OCI-LY7 (cell line): ENCODE results near the gene DLGAP1. TPM values are rescaled to one million over a fixed set of nuclear protein-coding genes. Genes with fewer than 3 reads are reported as not detected.

Experiments
- BruUV-seq: library from RNA; stranded (reverse); fragments of 400-500 nt; replicated peaks from 2 replicates; lab custom pipeline; 2021; lab: Mats Ljungman, UMichigan
- CTCF ChIA-PET: fragments of 300-600 bp; sonication (Branson Sonifier 250); formaldehyde crosslinking; loops from one replicate; lab custom pipeline; 2022; ENCODE audit warnings: antibody characterized with exemption; ENCODE audit not compliant: unreplicated experiment; lab: Charles Lee
- POLR2A ChIA-PET: fragments of 300-600 bp; sonication (Branson Sonifier 250); formaldehyde crosslinking; loops from one replicate; lab custom pipeline; 2022; ENCODE audit warnings: antibody characterized with exemption; lab: Charles Lee
- DNase-seq: peaks from one replicate; pipeline ENCODE4 v3.0.0-alpha.2; 2015; ENCODE audit warnings: low spot score
- H2AFZ ChIP-seq: fragments of 200-600 bp; sonication (generic), shearing (Covaris generic); 2 replicates; pipeline ENCODE4 v1.6.1; 2014; ENCODE audit warnings: mild to moderate bottlenecking, antibody characterized with exemption, low read length, moderate library complexity
- H3K27ac ChIP-seq: fragments of 200-600 bp; sonication (generic); 2 replicates; pipeline ENCODE4 v1.5.1; 2014; ENCODE audit warnings: mixed run types, low read depth, mild to moderate bottlenecking, moderate library complexity, low read length, inconsistent platforms; ENCODE audit not compliant: poor library complexity, severe bottlenecking
- H3K36me3 ChIP-seq: fragments of 200-600 bp; sonication (generic); 2 replicates; pipeline ENCODE4 v1.6.1; 2014; ENCODE audit warnings: mild to moderate bottlenecking, antibody characterized with exemption, low read length, moderate library complexity, mixed read lengths; ENCODE audit not compliant: insufficient read depth
- H3K4me1 ChIP-seq: fragments of 200-600 bp; sonication (generic); 2 replicates; pipeline ENCODE4 v1.5.1; 2014; ENCODE audit warnings: mild to moderate bottlenecking, low read length; ENCODE audit not compliant: insufficient read depth, poor library complexity, severe bottlenecking
- H3K4me2 ChIP-seq: fragments of 200-600 bp; sonication (generic); 2 replicates; pipeline ENCODE4 v1.6.1; 2014; ENCODE audit warnings: mild to moderate bottlenecking, low read length
- H3K4me3 ChIP-seq: fragments of 200-600 bp; sonication (generic); 2 replicates; pipeline ENCODE4 v1.5.1; 2014; ENCODE audit warnings: mild to moderate bottlenecking, low read depth, low read length; ENCODE audit not compliant: poor library complexity, severe bottlenecking
- H3K79me2 ChIP-seq: fragments of 200-600 bp; sonication (generic); 2 replicates; pipeline ENCODE4 v1.6.1; 2016; ENCODE audit warnings: low read depth, mild to moderate bottlenecking, low read length, moderate library complexity, mixed read lengths; ENCODE audit not compliant: insufficient read depth
- H3K9me2 ChIP-seq: fragments of 200-600 bp; sonication (generic); 2 replicates; pipeline ENCODE4 v1.6.1; 2016; ENCODE audit warnings: mild to moderate bottlenecking, low read length, mixed read lengths; ENCODE audit not compliant: insufficient read depth
- H3K9me3 ChIP-seq: fragments of 200-600 bp; sonication (generic); 2 replicates; pipeline ENCODE4 v1.6.1; 2014; ENCODE audit warnings: mild to moderate bottlenecking, mixed run types, low read length, mixed read lengths
- H4K20me1 ChIP-seq: fragments of 200-600 bp; sonication (generic); 2 replicates; pipeline ENCODE4 v1.6.1; 2014; ENCODE audit warnings: mild to moderate bottlenecking, antibody characterized with exemption, low read length, moderate library complexity, mixed read lengths; ENCODE audit not compliant: insufficient read depth
- CTCF ChIP-seq: fragments of 200-600 bp; sonication (generic); conservative IDR thresholded peaks from 2 replicates; pipeline ENCODE4 v1.5.1; 2014; ENCODE audit warnings: mild to moderate bottlenecking, antibody characterized with exemption, low read length, moderate library complexity, mixed read lengths
- EZH2phosphoT487 ChIP-seq: fragments of 200-600 bp; sonication (generic); IDR thresholded peaks from 2 replicates; pipeline ENCODE4 v1.6.1; 2018; ENCODE audit warnings: low read depth, borderline replicate concordance, mild to moderate bottlenecking, mixed run types, antibody characterized with exemption, low read length, moderate library complexity, mixed read lengths
- intact Hi-C: fragments of 100-400 bp; cut with micrococcal nuclease; formaldehyde crosslinking; loops from one replicate; pipeline ENCODE4 v1.10.0; 2022; ENCODE audit not compliant: unreplicated experiment
- total RNA-seq, 2 experiments: library from RNA; depleted of rRNA in 1 of 2; stranded (reverse); fragments of >200 nt in 1 of 2; shearing (Covaris generic) in 1 of 2; gene quantifications; 2 replicates each; pipeline ENCODE4 v1.2.3, GENCODE V29; 2014 to 2022

DLGAP1 gene
- total RNA-seq, 2 experiments from 2014 or later: 0.22 TPM; not detected in 1

DNA sequence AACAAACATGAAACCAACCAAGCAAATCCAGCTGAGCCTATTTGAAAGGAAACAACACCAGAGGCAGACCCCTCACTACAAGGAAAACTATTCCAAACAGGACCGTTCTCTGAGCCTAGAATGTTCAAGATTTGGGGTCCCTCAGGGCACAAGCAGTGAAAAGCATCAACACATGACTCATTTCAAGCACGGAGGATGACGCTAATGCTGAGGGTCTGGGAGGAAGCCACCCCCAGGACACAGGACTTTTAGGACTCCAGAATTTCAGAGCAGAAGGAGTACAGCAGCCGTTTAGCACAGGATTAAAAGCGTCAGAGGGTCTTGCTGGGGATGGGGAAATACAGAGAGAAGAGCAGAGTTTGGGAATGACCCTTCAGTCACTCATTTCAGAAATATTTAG is 168.9 kb downstream of the DLGAP1 start:
- TF ChIP-seq EZH2phosphoT487: no peak
- no peak for TF ChIP-seq CTCF
- no peaks in the 10 kb centered on the region for H4K20me1 ChIP-seq
- H3K4me1 ChIP-seq: no peaks in the 10 kb centered on the region
- no TSS peak for BruUV-seq
- no peak overlapping the region for H3K4me3 ChIP-seq
- H3K9me2 ChIP-seq: no peaks in the 10 kb centered on the region
- H3K79me2 ChIP-seq: no peaks in the 10 kb centered on the region
- CTCF ChIA-PET: no interaction called here
- H3K4me2 ChIP-seq: no peak overlapping the region
- intact Hi-C loops: no loop called here
- DNase-seq: no peak
- no peak overlapping the region for H3K27ac ChIP-seq
- no peaks in the 10 kb centered on the region for H3K36me3 ChIP-seq
- no peaks in the 10 kb centered on the region for H3K9me3 ChIP-seq
- POLR2A ChIA-PET: no interaction called here
- no peak overlapping the region for H2AFZ ChIP-seq

GRCh38 chr18:4285525-4285924 is 169.6 kb downstream of the DLGAP1 start:
- Histone ChIP-seq H3K9me2 (no peaks in the 10 kb centered on the region), H3K27ac (no peak overlapping the region), H3K4me3 (no peak overlapping the region), H3K36me3 (no peaks in the 10 kb centered on the region), H3K4me2 (no peak overlapping the region), H3K79me2 (no peaks in the 10 kb centered on the region), H4K20me1 (no peaks in the 10 kb centered on the region), H3K4me1 (no peaks in the 10 kb centered on the region), H2AFZ (no peak overlapping the region), H3K9me3 (no peaks in the 10 kb centered on the region)
- CTCF ChIA-PET: no interaction called here
- POLR2A ChIA-PET: no interaction called here
- DNase-seq: no peak
- no TSS peak for BruUV-seq
- no peak for TF ChIP-seq CTCF
- TF ChIP-seq EZH2phosphoT487: no peak
- intact Hi-C loops: no loop called here

- Histone ChIP-seq H3K9me3 (no peaks in the 10 kb centered on the region), H3K79me2 (no peaks in the 10 kb centered on the region), H3K27ac (no peak overlapping the region), H3K4me2 (no peak overlapping the region), H3K36me3 (no peaks in the 10 kb centered on the region), H3K9me2 (no peaks in the 10 kb centered on the region), H2AFZ (no peak overlapping the region), H4K20me1 (no peaks in the 10 kb centered on the region), H3K4me1 (no peaks in the 10 kb centered on the region), H3K4me3 (no peak overlapping the region)
- intact Hi-C loops: no loop called here
- POLR2A ChIA-PET: no interaction called here
- CTCF ChIA-PET: no interaction called here
- BruUV-seq: no TSS peak
- TF ChIP-seq EZH2phosphoT487 (no peak), CTCF (no peak)
- no peak for DNase-seq
These were observed 170.6 kb downstream of the DLGAP1 start for GRCh38 chr18:4284528-4284927.
